ENCODE results near the gene FOXD4L3. TPM values are rescaled to one million over a fixed set of nuclear protein-coding genes. Genes with fewer than 3 reads are reported as not detected.
"Not testable (repeated sequence)": the region's sequence is repeated elsewhere in the genome, so short reads cannot be mapped to it uniquely, and the experiment has no call there.

FOXD4L3 gene
- polyA plus RNA-seq, 1 donor, result not detected

DNA sequence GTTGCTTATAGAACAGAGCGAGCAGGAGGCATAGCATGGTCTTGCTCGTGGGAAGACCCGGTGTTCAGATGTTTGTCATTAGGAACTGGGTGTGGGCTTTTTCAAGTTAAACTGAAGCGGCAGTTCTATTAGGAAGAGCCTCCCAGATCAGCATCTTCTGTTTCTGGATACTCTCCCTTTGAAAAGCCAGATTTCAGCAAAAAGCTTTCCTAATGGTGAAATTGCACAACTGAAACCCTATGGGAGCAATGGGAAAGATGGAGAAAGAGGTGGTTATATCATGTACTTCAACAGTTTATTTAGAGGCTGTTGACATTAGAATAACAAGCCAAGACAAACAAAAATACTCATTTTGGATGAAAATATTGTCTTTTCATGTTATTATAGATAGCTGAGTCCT lies 41.3 kb downstream of the FOXD4L3 start:
- DNase-seq, result not testable (repeated sequence)

DNA sequence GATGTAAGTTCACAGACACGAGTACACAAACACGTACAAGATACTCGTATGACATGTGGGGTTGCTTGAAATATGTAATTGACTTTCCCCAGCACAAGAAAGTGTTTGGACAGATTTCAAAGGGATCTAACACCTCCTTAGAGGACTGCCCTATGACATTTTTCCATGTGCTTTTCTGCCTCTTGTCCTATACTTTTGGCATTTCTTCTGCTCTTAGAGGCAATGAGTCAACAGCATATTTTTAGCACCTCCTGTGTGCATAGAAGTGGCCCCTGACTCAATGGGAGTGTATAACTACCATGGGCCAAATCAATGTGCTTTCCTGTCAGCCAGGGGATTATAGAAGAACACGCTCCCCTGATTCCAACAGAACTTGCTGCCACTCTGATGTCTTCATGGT lies 49.0 kb downstream of the FOXD4L3 start:
- DNase-seq, result not testable (repeated sequence)

Other genes starting within 250 kb of the FOXD4L3 start
- gene ZNG1C, start 60.9 kb upstream of the FOXD4L3 start, polyA plus RNA-seq (ENCODE audit: insufficient read length), result 26.3 TPM
- 38.2 TPM for gene PGM5, start 53.7 kb downstream of the FOXD4L3 start, polyA plus RNA-seq (ENCODE audit: insufficient read length)
- gene TMEM252, start 238.0 kb downstream of the FOXD4L3 start, polyA plus RNA-seq (ENCODE audit: insufficient read length), result 7.7 TPM